HT1080 (cell line): ENCODE data around the gene MYO7A. TPM values are rescaled to one million over a fixed set of nuclear protein-coding genes. Genes with fewer than 3 reads are reported as not detected.

Experiments used
- DNase-seq: peaks from one replicate; pipeline ENCODE4 v3.0.0-alpha.2; 2015; ENCODE audit warnings: low read depth
- total RNA-seq: library from RNA; depleted of rRNA; stranded (reverse); fragments of >200 nt; shearing (Covaris generic); gene quantifications from 2 replicates; pipeline ENCODE4 v1.2.3, GENCODE V29; 2014

The MYO7A gene
- total RNA-seq, 1 experiment from 2014 or later: 0.51 TPM

DNA sequence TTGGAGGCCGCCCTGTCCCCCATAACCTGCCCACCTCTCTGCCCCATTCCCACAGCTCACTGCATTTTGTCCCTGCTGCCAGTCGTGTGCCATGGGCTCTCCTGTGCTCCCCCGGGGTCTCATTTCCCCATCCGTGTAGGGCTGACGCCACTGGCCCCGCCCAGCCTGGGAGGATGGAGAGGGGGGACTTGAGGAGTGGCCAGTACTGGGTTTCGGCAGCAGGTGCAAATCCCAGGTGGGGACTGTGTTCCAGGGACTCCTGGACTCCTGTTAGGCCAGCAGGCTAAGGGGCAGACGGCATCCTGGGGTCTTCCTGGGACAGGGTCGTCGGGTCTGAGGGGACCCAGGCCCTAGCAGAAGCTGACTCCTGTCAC, 1.2 kb upstream of the MYO7A start:
- DNase-seq: no peak

- DNase-seq: peak; percentile 28
Observed at GRCh38 chr11:77127235-77127911, 673 bp upstream of the MYO7A start.

- no peak for DNase-seq
Observed at GRCh38 chr11:77129069-77129841, 1.2 kb downstream of the MYO7A start.

- no peak for DNase-seq
Observed at GRCh38 chr11:77129842-77130756, 2.1 kb downstream of the MYO7A start.

- no peak for DNase-seq
Observed at GRCh38 chr11:77130763-77131513, 2.9 kb downstream of the MYO7A start.

DNA sequence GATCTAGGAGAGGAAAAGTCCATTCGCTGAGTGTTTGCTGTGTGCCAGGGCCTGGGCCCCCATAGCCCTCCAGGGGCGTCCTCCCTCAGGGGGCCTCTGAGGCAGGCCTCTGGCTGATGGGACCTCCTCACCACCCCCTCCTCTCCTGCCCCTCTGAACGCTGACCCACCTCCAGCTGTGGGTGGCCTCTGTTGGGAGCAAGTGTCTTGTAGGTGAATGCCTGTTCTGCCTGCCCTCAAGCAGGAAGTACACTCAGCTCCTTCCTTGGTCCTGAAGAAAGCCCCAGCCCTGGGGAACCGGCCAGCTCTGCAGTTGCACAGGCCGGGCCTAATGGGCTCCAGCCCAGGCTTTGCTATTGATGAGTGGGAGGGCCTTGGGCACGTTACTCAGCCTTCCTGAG, 3.5 kb downstream of the MYO7A start:
- DNase-seq: no peak

DNA sequence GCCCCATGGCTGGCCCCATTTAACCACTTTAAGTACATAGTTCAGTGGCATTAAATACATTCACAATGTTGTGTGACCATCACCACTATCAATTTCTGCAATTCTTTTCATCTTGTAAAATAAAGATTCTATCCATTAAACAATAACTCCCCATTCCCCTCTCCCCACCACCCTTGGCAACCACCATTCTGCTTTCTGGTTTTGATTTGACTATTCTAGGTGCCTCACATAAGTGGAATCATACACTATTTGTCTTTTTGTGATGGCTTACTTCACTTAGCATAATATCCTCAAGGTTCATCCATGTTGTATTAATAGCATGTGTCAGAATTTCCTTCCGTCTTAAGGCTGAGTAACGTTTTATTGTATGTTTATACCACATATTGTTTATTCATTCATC, 7.0 kb downstream of the MYO7A start:
- DNase-seq: no peak

DNA sequence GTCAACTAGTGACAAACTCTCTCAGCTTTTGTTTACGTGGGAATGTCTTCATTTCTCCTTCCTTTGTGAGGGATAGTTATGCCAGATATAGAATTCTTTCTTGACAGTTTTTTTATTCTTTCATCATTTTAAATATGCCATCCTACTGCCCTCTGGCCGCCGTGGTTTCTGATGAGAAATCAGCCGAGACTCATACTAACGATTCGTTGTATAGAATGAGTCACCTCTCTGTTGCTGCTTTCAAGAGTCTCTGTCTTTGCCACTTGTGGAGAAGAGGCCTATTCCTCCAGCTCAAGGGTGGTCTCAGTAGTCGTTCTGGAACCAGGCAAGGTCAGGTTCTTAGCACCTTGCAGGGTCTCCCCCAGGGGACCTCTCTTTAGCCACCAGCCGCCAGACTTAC, 8.0 kb downstream of the MYO7A start:
- peak; percentile 56 for DNase-seq

- DNase-seq: no peak
Observed at GRCh38 chr11:77136784-77137420, 8.9 kb downstream of the MYO7A start.

DNA sequence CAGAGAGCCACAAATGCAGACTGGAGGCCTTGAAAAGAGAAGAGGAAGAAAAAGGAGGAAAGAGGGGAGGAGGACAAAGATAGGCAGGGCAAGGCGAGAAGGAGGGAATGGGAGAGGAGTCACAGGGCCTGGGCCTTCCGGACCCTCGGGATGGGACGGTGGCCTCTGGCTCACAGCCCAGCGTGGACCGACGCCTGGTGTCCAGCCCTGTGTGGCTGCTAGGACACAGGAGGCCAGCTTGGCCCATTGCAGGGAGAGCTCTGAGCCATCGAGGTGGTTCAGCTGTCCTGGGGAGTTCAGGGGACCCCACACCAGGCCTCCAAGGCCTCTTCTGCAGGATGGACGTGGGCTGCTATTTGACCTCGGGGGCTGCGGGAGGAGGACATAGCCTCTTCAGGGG, 9.4 kb downstream of the MYO7A start:
- DNase-seq: no peak

DNA sequence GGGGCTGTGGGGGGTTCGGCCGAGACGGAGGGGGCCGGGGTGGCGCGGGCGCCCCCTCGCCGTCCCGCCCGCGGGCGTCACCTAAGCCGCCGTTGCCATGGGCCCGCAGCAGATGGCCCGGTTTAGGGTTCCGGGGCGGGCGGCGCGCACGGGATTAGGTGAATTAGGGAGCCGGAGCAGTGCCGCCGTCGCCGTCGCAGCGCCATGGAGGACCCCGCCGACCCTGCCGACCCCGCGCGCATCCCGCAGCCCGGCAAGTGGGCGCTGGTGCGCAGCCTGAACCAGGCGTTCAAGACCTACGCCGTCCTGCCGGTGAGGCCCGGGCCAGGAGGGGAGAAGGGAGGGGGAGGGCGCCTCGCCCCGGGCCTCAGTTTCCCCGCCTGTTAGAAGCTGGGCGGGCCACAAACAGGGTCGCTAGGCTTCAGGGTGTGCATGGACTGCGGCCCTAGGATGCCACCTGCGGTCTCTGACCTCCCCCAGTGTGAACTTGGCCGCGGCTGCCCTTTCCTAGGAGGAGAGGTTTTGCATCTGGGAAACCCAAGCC, 10.1 kb downstream of the MYO7A start:
- no peak for DNase-seq

DNA sequence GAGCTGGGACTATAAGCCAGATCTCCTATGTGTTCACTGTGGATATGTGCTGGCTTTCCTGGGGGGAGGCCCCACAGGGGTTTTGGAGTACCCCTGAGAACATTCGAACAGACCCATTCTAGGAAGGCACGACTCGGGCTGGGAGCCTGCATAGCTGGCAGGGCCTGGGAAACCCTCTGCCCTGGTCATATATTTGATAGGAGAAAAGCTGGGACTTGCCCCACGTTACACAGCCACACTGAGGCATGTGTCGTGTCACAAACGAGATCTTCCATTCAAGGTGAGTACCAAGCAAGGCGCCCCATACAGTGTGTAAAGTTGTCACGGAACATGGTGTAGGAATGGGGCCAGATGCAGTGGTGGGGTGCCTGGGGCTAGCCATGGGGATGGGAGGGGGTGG, 11.2 kb downstream of the MYO7A start:
- DNase-seq: no peak

GRCh38 chr11:77140231-77140851, 12.3 kb downstream of the MYO7A start:
- DNase-seq: peak; percentile 27

DNA sequence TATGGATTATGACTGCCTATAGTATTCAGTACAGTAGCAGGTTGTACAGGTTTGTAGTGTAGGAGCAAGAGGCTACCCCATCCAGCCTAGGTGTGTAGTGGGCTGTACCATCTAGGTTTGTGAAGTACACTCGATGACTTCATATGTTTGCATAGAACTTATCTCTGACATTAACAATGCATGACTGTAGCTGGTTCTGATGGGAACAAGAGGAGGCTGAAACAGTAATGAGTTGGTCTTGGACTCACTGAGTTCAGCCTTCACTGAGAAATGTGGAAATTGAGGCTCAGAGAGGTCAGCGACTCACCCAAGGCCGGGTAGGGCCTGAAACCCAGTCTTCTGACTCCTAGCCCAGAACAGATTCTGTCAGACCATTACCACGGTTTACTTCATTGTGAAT, 13.0 kb downstream of the MYO7A start:
- peak; percentile 25 for DNase-seq

GRCh38 chr11:77141475-77141874, 13.4 kb downstream of the MYO7A start:
- no peak for DNase-seq

- peak; percentile 7 for DNase-seq
Observed at GRCh38 chr11:77142091-77142975, 14.3 kb downstream of the MYO7A start.

DNA sequence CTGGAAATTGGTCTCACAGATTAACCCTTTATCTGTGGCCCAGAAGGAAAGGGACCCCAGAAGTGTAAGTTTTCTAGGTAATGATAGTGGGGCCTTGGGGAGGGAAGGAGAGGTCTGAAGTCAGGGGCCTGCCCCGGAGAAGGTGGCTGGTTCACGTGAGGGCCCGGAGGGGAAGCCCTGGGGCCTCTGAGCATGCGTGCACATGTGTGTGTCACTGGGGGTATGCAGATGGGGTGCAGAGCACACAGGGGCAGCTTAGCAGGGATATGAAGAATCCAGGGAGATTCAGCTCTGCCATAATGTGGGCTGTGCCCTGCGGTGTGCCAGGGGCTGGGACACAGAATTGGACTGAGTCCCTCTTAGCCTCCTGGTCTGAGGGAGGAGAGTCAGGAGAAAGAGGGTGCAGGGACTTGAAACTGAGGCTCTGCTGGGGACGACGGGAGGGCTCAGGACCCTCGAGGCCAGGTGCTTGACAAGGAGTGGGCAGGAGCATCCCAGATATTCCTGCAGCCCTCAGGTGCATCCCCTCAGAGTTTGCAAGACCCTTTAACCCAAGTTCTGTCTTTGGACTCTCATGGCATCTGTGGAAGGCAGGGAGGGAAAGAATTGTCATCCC, 15.5 kb downstream of the MYO7A start:
- no peak for DNase-seq

DNA sequence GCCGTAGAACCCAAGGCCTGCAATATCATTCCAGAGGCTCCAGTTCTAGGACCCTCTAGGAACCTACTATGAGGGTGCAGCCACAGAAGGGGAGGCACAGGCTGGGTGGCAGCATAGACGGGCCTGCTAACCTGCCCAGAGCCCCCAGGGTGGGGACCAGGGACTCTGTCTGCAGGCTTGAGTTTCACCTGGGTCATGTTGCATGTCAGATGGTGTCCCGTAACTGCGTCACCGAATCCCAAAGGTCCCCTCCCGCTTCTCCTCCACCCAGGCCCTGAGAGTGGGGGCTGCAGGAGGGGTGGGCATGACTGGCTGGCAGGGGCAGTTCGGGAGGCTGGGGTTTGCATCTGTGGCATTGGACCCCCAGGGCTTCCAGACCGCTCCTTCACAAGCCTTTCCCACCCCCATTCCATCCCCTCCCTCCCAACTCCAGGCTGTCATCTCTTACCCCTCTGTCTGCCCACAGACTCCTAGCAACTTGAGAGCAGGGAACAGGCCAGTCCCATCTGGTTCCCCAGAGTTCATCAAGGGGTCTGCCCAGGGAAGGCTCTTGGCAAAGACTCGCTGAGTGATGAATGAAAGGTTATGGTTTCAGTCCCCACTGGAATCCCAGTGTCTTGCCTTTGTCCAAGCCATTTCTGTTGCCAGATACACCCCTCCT, 16.3 kb downstream of the MYO7A start:
- no peak for DNase-seq
